GM12891 (cell line): Measurements from ENCODE around the gene RAB11FIP2.

Source experiments
- POLR2A ChIP-seq: IDR thresholded peaks from 2 replicates; pipeline ENCODE4 v1.6.1; 2011; ENCODE audit warnings: low read depth, low read length, control low read depth
- POLR2AphosphoS5 ChIP-seq: IDR thresholded peaks from 2 replicates; pipeline ENCODE4 v1.6.1; 2011; ENCODE audit warnings: low read depth, low read length, control low read depth
- POU2F2 ChIP-seq: IDR thresholded peaks from 2 replicates; pipeline ENCODE4 v1.6.1; 2011; ENCODE audit warnings: low read depth, mild to moderate bottlenecking, control low read depth, low read length, moderate library complexity
- SPI1 ChIP-seq: IDR thresholded peaks from 2 replicates; pipeline ENCODE4 v1.6.1; 2011; ENCODE audit warnings: low read depth, low read length, control low read depth
- TAF1 ChIP-seq: IDR thresholded peaks from 2 replicates; pipeline ENCODE4 v1.6.1; 2011; ENCODE audit warnings: low read depth, low read length, control low read depth

GRCh38 chr10:117965984-117966383, 80.8 kb downstream of the RAB11FIP2 start:
- TF ChIP-seq POLR2A, result no peak
- no peak for TF ChIP-seq SPI1
- TF ChIP-seq POLR2AphosphoS5, result no peak
- no peak for TF ChIP-seq POU2F2
- no peak for TF ChIP-seq TAF1
